ENCODE measurements around the gene FICD.
A peak's percentile ranks its signal among the peaks of the same experiment; 100 is the strongest.

The FICD gene

DNA sequence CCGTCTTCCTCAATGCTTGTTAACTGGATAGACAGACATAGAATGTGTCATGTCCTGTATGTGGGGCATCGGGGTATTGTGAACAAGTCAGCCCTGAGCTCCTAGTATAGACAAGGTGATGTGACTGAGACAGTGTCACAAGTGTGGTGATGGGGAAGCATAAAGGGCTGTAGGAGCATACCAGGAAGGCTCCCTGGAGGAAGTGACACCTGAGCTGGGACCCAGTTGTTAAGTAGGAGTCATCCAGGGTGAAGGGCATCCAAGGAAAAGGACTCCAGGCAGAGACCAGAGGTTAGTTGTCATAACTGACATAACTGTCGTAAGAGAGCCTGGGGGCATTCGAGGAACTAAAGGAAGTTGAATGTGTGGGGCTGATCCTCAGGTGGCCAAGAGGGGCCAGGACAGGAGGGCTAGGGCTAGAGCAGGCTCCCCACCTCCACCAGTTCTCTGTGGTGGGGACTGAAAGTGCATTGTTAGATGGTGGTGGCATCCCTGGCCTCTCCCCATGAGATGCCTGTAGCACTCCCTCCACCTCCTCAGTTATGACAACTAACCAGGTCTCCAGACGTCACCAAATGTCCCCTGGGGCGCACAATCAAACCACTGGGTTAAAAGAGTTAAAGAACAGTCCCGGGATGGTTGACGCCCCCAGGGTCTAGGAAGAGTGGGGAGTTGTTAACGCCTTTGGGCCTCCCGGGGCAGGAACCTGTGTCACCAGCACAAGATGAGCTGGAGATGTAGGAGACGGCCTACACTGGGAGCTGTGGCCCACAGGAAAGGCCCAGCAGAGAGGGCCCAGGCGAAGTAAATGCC, 2.4 kb downstream of the FICD start:
- Histone ChIP-seq H3K27ac (ENCODE audit: low read length) (no peak overlapping the region), H3K27me3 (ENCODE audit: insufficient read depth, low read length, poor library complexity) (no peaks in the 10 kb centered on the region), H3K4me2 (ENCODE audit: insufficient read depth, low read length) (peak overlapping the region; percentile 87; the same call in 1 of the 2 replicates), H4K20me1 (ENCODE audit: insufficient read depth, low read length) (peaks cover 24% of the 10 kb centered on the region), H3K4me1 (ENCODE audit: insufficient read depth, low read length) (peaks cover 30% of the 10 kb centered on the region), H3K36me3 (ENCODE audit: insufficient read depth, low read length) (peaks cover 57% of the 10 kb centered on the region), H3K4me3 (ENCODE audit: low read depth in 1 of 2, low read length in 2 of 2) (no peak overlapping the region), H3K79me2 (ENCODE audit: insufficient read depth, low read length) (peaks cover 20% of the 10 kb centered on the region), H3K9me3 (ENCODE audit: insufficient read depth, low read length, severe bottlenecking) (no peaks in the 10 kb centered on the region), H2AFZ (ENCODE audit: low read depth, low read length) (no peak overlapping the region), H3K9ac (ENCODE audit: low read depth, low read length) (no peak overlapping the region)
- TF ChIP-seq, protein P1, sequence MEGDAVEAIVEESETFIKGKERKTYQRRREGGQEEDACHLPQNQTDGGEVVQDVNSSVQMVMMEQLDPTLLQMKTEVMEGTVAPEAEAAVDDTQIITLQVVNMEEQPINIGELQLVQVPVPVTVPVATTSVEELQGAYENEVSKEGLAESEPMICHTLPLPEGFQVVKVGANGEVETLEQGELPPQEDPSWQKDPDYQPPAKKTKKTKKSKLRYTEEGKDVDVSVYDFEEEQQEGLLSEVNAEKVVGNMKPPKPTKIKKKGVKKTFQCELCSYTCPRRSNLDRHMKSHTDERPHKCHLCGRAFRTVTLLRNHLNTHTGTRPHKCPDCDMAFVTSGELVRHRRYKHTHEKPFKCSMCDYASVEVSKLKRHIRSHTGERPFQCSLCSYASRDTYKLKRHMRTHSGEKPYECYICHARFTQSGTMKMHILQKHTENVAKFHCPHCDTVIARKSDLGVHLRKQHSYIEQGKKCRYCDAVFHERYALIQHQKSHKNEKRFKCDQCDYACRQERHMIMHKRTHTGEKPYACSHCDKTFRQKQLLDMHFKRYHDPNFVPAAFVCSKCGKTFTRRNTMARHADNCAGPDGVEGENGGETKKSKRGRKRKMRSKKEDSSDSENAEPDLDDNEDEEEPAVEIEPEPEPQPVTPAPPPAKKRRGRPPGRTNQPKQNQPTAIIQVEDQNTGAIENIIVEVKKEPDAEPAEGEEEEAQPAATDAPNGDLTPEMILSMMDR (IDR thresholded peaks at IDR 0.05; ENCODE audit: borderline replicate concordance, extremely low read depth, low read length, poor library complexity, severe bottlenecking) = no peak
- TF ChIP-seq EZH2 (IDR thresholded peaks at IDR 0.05; ENCODE audit: borderline replicate concordance, low read depth, low read length, severe bottlenecking) = no peak
- ATAC-seq (ENCODE audit: insufficient read depth, low read depth) = no peak
- no peak for DNase-seq

DNA sequence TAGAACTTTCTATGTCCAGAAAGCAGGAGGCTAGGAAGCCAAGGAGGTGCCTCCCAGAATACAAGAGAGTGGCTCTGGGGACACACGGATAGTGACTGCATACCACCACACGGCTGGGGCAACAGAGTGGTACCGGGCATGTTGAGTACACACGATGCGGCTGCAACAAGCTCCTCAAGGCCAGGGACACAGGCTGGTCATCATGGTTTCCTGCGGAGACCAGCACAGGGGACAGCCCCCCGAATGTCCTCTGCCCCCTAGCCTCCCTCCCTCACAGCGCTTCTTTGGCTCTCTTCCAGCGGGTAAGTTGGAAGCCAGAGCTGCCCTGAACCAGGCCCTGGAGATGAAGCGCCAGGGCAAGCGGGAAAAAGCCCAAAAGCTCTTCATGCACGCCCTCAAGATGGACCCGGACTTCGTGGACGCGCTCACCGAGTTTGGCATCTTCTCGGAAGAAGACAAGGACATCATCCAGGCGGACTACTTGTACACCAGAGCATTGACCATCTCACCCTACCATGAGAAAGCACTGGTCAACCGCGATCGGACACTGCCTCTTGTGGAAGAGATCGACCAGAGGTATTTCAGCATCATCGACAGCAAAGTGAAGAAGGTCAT, 3.1 kb downstream of the FICD start:
- peaks cover 20% of the 10 kb centered on the region for H3K79me2 ChIP-seq (ENCODE audit: insufficient read depth, low read length)
- peaks cover 65% of the 10 kb centered on the region for H3K36me3 ChIP-seq (ENCODE audit: insufficient read depth, low read length)
- H2AFZ ChIP-seq (ENCODE audit: low read depth, low read length) = no peak overlapping the region
- no peak overlapping the region for H3K4me2 ChIP-seq (ENCODE audit: insufficient read depth, low read length)
- peaks cover 29% of the 10 kb centered on the region for H3K4me1 ChIP-seq (ENCODE audit: insufficient read depth, low read length)
- ATAC-seq (ENCODE audit: insufficient read depth, low read depth) (no peak), DNase-seq (no peak)
- H3K27ac ChIP-seq (ENCODE audit: low read length) = no peak overlapping the region
- no peak overlapping the region for H3K9ac ChIP-seq (ENCODE audit: low read depth, low read length)
- no peak for TF ChIP-seq EZH2 (IDR thresholded peaks at IDR 0.05; ENCODE audit: borderline replicate concordance, low read depth, low read length, severe bottlenecking)
- TF ChIP-seq, protein P1 (IDR thresholded peaks at IDR 0.05; ENCODE audit: borderline replicate concordance, extremely low read depth, low read length, poor library complexity, severe bottlenecking) = no peak
- no peaks in the 10 kb centered on the region for H3K9me3 ChIP-seq (ENCODE audit: insufficient read depth, low read length, severe bottlenecking)
- H4K20me1 ChIP-seq (ENCODE audit: insufficient read depth, low read length) = peaks cover 24% of the 10 kb centered on the region
- no peaks in the 10 kb centered on the region for H3K27me3 ChIP-seq (ENCODE audit: insufficient read depth, low read length, poor library complexity)
- no peak overlapping the region for H3K4me3 ChIP-seq (ENCODE audit: low read depth in 1 of 2, low read length in 2 of 2)

DNA sequence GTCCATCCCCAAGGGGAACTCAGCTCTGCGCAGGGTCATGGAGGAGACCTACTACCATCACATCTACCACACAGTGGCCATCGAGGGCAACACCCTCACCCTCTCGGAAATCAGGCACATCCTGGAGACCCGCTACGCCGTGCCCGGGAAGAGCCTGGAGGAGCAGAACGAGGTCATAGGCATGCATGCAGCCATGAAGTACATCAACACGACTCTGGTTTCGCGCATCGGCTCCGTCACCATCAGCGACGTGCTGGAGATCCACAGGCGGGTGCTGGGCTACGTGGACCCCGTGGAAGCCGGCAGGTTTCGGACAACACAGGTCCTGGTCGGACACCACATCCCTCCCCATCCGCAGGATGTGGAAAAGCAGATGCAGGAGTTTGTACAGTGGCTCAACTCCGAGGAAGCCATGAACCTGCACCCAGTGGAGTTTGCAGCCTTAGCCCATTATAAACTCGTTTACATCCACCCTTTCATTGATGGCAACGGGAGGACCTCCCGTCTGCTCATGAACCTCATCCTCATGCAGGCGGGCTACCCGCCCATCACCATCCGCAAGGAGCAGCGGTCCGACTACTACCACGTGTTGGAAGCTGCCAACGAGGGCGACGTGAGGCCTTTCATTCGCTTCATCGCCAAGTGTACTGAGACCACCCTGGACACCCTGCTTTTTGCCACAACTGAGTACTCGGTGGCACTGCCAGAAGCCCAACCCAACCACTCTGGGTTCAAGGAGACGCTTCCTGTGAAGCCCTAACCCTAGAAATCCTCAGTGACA, 3.8 kb downstream of the FICD start:
- H3K36me3 ChIP-seq (ENCODE audit: insufficient read depth, low read length) = peaks cover 72% of the 10 kb centered on the region
- no peak overlapping the region for H3K9ac ChIP-seq (ENCODE audit: low read depth, low read length)
- peaks cover 26% of the 10 kb centered on the region for H4K20me1 ChIP-seq (ENCODE audit: insufficient read depth, low read length)
- no peaks in the 10 kb centered on the region for H3K9me3 ChIP-seq (ENCODE audit: insufficient read depth, low read length, severe bottlenecking)
- H3K79me2 ChIP-seq (ENCODE audit: insufficient read depth, low read length) = peaks cover 20% of the 10 kb centered on the region
- ATAC-seq (ENCODE audit: insufficient read depth, low read depth) (no peak), DNase-seq (no peak)
- TF ChIP-seq, protein P1 (IDR thresholded peaks at IDR 0.05; ENCODE audit: borderline replicate concordance, extremely low read depth, low read length, poor library complexity, severe bottlenecking) = no peak
- no peak for TF ChIP-seq EZH2 (IDR thresholded peaks at IDR 0.05; ENCODE audit: borderline replicate concordance, low read depth, low read length, severe bottlenecking)
- no peak overlapping the region for H2AFZ ChIP-seq (ENCODE audit: low read depth, low read length)
- H3K27ac ChIP-seq (ENCODE audit: low read length) = no peak overlapping the region
- H3K27me3 ChIP-seq (ENCODE audit: insufficient read depth, low read length, poor library complexity) = no peaks in the 10 kb centered on the region
- peaks cover 27% of the 10 kb centered on the region for H3K4me1 ChIP-seq (ENCODE audit: insufficient read depth, low read length)
- H3K4me3 ChIP-seq (ENCODE audit: low read depth in 1 of 2, low read length in 2 of 2) = no peak overlapping the region
- no peak overlapping the region for H3K4me2 ChIP-seq (ENCODE audit: insufficient read depth, low read length)
